Gastroesophageal sphincter (tissue), 3 donors: Measurements from ENCODE around the gene PI4KB.

Experiments used
- CTCF ChIP-seq, 4 experiments: fragments of 200-600 bp in 2 of 4; fragments of 450-650 bp in 2 of 4; sonication (generic) in 1 of 4; IDR thresholded peaks; one replicate each; pipeline ENCODE4 v1.5.1; 2017 to 2019; ENCODE audit warnings: antibody characterized with exemption in 4 of 4, mild to moderate bottlenecking in 2 of 4, moderate library complexity in 2 of 4
- POLR2AphosphoS5 ChIP-seq: sonication (generic); formaldehyde crosslinking; IDR thresholded peaks from one replicate; pipeline ENCODE4 v1.6.1; 2017; ENCODE audit warnings: antibody characterized with exemption

- TF ChIP-seq CTCF (IDR thresholded peaks at IDR 0.05) (peak in 1 of 4 experiments; percentile 3), POLR2AphosphoS5 (peak; percentile 61)
Observed at GRCh38 chr1:151346769-151347522, 19.7 kb upstream of the PI4KB start, which contains the start of gene RFX5.
